ENCODE results near the gene FGF8. TPM values are rescaled to one million over a fixed set of nuclear protein-coding genes. Genes with fewer than 3 reads are reported as not detected.

FGF8 gene
- total RNA-seq, 2 experiments from 2014 or later: not detected

- DNase-seq: no peak
- Mint-ChIP-seq H3K27me3 (peaks cover 57% of the 10 kb centered on the region), H3K4me1 (peaks cover 39% of the 10 kb centered on the region), H3K9me3 (no peaks in the 10 kb centered on the region), H3K27ac (no peak overlapping the region), H3K4me3 (no peak overlapping the region), H3K36me3 (peaks cover 35% of the 10 kb centered on the region)
Observed at GRCh38 chr10:101777619-101778145, 1.8 kb upstream of the FGF8 start.

GRCh38 chr10:101776161-101776817 lies 375 bp upstream of the FGF8 start:
- DNase-seq: no peak

GRCh38 chr10:101774589-101775272 lies 1.2 kb downstream of the FGF8 start:
- Mint-ChIP-seq H3K36me3 (peaks cover 20% of the 10 kb centered on the region), H3K9me3 (no peaks in the 10 kb centered on the region), H3K27ac (no peak overlapping the region), H3K27me3 (peaks cover 74% of the 10 kb centered on the region), H3K4me1 (peaks cover 21% of the 10 kb centered on the region), H3K4me3 (no peak overlapping the region)
- no peak for DNase-seq

More at GRCh38 chr10:101776161-101776817, 375 bp upstream of the FGF8 start:
- H3K4me3 Mint-ChIP-seq: no peak overlapping the region
- H3K9me3 Mint-ChIP-seq: no peaks in the 10 kb centered on the region
- peaks cover 31% of the 10 kb centered on the region for H3K4me1 Mint-ChIP-seq
- peaks cover 71% of the 10 kb centered on the region for H3K27me3 Mint-ChIP-seq
- no peak overlapping the region for H3K27ac Mint-ChIP-seq
- H3K36me3 Mint-ChIP-seq: peaks cover 28% of the 10 kb centered on the region

- H3K27me3 Mint-ChIP-seq: peaks cover 74% of the 10 kb centered on the region
- DNase-seq: no peak
- H3K4me3 Mint-ChIP-seq: no peak overlapping the region
- H3K36me3 Mint-ChIP-seq: peaks cover 16% of the 10 kb centered on the region
- no peaks in the 10 kb centered on the region for H3K9me3 Mint-ChIP-seq
- H3K4me1 Mint-ChIP-seq: peaks cover 19% of the 10 kb centered on the region
- H3K27ac Mint-ChIP-seq: no peak overlapping the region
Observed at GRCh38 chr10:101773923-101774588, 1.9 kb downstream of the FGF8 start.

DNA sequence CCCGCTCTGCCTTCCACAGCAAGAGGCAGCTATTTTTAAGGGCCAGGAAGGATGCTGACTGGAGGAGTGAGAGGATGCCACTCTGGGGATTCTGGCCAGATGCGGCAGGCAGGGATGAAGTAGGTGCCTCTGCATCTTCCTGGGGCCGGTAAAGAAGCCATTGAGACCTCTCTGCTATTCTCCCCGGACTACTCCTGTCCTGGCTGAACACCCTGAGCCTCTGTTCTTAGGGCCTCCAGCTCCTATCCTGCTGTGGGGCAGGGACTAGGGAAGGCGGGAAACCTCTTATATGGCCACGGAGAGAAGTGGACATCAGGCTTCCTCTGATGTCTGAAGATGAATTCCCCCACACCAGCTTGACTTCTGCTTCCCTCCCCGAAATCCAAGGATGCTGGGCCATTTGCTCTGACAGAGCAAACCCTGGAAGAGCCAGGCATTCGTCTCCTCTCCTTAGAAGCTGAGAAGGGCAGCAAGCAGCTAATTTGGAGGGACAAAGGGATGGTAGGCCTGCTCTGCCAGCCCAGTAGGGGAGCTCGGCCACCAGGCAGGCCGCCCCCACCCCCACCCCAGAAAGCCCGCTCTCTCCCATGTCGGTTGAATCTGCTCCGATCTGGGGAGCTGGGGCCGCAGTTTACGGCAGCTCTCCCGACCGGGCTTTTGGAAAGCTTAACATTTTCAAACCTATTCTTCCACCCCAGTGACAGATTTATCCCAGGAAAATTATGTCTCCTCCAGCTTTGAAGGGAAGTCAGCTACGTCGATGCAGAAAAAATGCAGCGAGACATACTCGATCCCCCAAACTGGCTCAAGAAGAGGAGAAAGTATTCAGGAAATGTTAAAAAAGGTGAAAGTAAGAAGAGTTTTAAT lies 2.8 kb downstream of the FGF8 start:
- DNase-seq: no peak
- Mint-ChIP-seq H3K4me3 (no peak overlapping the region), H3K27me3 (peaks cover 69% of the 10 kb centered on the region), H3K27ac (no peak overlapping the region), H3K36me3 (peaks cover 10% of the 10 kb centered on the region), H3K4me1 (peaks cover 15% of the 10 kb centered on the region), H3K9me3 (no peaks in the 10 kb centered on the region)

DNA sequence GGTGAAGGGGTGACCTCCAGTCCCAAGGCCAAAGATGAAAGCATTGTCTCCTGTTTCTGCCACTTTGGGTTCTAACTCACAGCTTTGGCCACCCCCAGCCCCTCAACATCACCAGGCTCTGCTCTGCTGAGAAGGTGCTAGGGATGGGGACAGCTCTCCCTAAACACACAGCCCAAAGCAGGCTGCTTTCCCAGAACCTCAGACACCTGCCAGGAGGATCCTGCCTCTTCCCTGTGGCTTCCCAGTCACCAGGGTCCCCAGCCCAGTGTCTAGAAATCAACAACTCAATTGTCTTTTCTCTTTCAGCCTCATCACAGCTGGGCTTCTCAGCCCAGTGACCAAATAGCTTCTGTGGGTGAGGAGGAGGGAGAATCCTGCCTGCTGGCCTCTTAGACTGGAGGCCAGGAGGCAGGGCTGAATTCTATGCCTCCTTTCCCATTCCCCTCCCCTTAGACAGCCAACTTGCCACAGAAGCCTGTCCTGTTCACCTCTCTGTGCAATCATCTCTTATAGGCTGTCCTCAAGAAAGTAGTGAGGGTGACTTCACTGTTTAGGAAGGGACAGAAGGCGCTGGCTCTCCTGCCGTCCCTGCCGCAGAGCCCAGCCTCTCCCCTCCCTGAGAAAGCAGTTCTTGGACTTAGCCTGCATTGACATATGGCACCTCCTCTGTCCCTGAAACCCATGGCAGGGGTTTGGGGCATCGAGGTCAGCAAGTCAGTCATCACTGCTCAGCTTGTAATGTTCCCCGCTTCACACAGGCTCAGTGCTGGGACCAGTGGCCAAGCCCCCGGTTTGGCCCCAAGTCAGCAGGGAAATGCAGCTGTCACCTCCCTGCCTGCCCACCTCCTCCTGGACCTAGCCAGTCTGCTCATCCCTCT lies 3.7 kb downstream of the FGF8 start:
- H3K27me3 Mint-ChIP-seq: peaks cover 60% of the 10 kb centered on the region
- H3K27ac Mint-ChIP-seq: no peak overlapping the region
- H3K36me3 Mint-ChIP-seq: peaks cover 2% of the 10 kb centered on the region
- no peak overlapping the region for H3K4me3 Mint-ChIP-seq
- no peak for DNase-seq
- peaks cover 14% of the 10 kb centered on the region for H3K4me1 Mint-ChIP-seq
- H3K9me3 Mint-ChIP-seq: no peaks in the 10 kb centered on the region

GRCh38 chr10:101771380-101771779 lies 4.5 kb downstream of the FGF8 start:
- no peak for DNase-seq
- H3K4me3 Mint-ChIP-seq: no peak overlapping the region
- no peaks in the 10 kb centered on the region for H3K9me3 Mint-ChIP-seq
- H3K36me3 Mint-ChIP-seq: no peaks in the 10 kb centered on the region
- peaks cover 14% of the 10 kb centered on the region for H3K4me1 Mint-ChIP-seq
- no peak overlapping the region for H3K27ac Mint-ChIP-seq
- H3K27me3 Mint-ChIP-seq: peaks cover 54% of the 10 kb centered on the region

DNA sequence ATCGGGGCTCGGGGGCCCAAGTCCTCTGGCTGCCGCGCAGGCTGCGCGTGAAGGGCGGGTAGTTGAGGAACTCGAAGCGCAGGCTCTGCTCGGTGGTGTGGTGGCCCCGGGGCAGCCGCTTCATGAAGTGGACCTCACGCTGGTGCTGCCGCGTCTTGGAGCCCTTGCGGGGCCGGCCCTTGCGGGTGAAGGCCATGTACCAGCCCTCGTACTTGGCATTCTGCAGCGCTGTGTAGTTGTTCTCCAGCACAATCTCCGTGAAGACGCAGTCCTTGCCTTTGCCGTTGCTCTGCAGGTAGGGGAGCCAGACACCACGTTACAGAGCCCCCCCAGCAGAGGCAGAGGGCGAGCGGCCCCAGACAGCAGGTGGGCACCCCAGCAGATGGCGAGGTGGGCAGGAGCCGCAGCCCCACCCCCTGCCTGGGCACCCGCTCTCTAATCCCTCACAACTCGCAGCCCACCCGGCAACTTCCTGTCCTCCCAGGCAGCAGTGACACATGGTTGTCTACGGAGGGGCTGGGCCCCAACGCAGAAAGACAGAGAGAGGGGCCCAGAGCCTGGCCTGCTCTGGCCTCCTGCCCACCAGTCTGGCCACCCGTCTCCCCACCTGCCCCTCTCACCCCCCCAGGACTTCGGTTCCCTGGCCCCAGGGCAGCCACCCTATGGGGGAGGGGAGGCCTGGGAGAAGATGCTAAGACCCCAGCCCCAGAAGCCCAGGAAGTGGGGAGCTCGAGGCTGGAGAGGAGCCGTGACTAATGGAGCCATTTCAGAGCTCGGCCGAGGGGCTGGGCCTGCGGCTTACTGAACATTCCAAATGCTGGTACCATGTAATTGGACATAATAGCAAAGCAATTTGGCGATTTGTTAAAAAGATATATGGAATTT lies 5.3 kb downstream of the FGF8 start:
- Mint-ChIP-seq H3K27me3 (peaks cover 56% of the 10 kb centered on the region), H3K9me3 (no peaks in the 10 kb centered on the region), H3K4me3 (no peak overlapping the region), H3K27ac (no peak overlapping the region), H3K4me1 (peaks cover 14% of the 10 kb centered on the region), H3K36me3 (no peaks in the 10 kb centered on the region)
- DNase-seq: no peak

DNA sequence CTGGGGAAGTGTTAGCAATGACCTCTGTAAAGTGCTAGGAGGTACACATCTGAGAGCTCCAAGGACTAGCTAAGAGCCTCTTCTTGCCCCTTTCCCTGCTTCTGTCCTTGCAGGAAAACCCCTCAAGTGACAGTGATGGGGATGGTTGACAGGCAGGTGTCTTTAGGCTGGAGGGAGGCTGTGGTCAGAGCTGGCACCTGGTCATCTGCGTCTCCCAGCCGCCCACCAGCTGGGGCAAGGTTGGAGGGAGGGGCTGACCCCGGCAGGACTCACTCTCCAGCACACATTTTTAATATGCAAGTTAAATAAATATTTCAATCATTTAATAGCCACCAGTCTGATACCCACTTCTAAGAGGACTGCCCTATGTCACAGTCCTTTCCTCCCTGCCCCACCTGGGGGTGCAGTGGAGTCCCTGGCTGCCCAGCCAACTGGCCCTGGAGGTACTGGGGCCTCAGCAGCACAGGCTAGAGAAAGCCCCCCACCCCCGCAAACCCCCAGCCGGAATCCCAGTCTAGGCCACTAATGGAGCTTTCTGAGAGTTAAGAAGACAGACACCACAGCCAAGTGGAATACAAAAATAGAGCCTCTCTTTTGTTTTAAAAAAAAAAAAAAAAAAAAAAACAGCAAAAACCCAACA lies 6.3 kb downstream of the FGF8 start:
- Mint-ChIP-seq H3K27ac (no peak overlapping the region), H3K9me3 (no peaks in the 10 kb centered on the region), H3K27me3 (peaks cover 47% of the 10 kb centered on the region)

DNA sequence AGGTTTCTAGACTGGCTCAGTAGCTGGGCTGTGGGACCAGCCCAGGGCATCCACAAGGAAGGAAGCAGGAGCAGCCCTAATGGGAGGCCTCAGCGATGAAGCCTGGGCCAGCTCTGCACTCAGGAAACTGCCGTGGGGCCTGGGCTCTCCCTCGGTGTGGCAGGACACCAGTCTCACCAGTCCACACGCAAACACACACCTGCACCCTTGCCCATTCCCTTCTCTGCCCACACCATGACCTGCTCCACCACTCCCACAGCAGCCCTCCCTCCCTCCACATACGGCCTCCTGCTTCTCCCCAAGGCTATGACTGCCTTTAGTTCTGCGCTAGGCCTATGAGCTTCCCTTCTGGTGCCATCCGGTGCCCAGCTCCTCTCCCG lies 7.1 kb downstream of the FGF8 start:
- Mint-ChIP-seq H3K9me3 (no peaks in the 10 kb centered on the region), H3K4me3 (no peak overlapping the region), H3K4me1 (peaks cover 5% of the 10 kb centered on the region), H3K36me3 (no peaks in the 10 kb centered on the region), H3K27me3 (peaks cover 38% of the 10 kb centered on the region), H3K27ac (no peak overlapping the region)
- DNase-seq: no peak

More for the DNA sequence above, 6.3 kb downstream of the FGF8 start:
- Mint-ChIP-seq H3K4me1 (peaks cover 10% of the 10 kb centered on the region), H3K4me3 (no peak overlapping the region), H3K36me3 (no peaks in the 10 kb centered on the region)
- no peak for DNase-seq

DNA sequence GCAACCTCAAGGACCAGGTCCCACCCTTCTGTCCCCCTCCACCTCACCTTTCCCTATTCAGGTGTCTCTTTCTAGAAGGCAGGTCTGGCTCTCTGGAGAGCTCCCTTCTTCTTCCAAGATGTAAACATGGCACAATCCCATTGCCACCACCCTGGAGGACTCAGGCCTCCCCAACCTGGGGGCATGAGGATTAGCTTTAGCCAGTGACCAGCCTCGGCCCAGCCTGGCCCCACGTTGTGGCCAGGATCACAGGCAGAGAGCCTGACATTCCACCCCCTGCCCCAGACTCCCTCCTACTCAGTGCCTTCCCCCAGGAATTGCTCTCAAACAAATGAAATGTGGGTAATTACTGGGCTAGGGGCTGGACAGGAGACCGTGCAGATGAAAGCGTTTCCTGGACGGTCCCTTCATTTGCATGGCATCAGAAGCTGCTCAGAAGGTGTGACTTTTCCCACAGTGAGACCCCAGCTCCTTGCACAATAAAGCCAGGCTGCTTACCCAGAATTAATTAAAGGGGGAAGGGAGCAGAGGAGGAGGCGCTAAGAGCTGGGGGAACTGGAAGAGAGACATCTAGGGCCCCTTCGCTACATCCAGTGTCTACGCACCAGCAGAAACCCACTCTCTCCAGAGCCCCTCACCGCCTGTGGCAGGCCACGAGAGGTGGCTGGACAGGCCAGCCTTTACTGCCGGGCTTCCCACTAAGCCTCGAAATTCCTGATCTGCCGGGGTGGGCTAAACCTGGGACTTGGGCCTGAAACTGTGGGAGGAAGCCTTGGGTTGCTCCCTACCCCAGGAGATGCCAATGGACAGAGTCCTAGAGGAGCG lies 7.7 kb downstream of the FGF8 start:
- Mint-ChIP-seq H3K27ac (no peak overlapping the region), H3K27me3 (peaks cover 32% of the 10 kb centered on the region)

GRCh38 chr10:101767600-101767945 lies 8.3 kb downstream of the FGF8 start:
- no peak overlapping the region for H3K4me3 Mint-ChIP-seq
- DNase-seq: no peak
- no peaks in the 10 kb centered on the region for H3K36me3 Mint-ChIP-seq
- H3K27me3 Mint-ChIP-seq: peaks cover 26% of the 10 kb centered on the region
- H3K9me3 Mint-ChIP-seq: no peaks in the 10 kb centered on the region
- no peaks in the 10 kb centered on the region for H3K4me1 Mint-ChIP-seq
- H3K27ac Mint-ChIP-seq: no peak overlapping the region

More for the DNA sequence above, 7.7 kb downstream of the FGF8 start:
- Mint-ChIP-seq H3K9me3 (no peaks in the 10 kb centered on the region), H3K4me1 (no peaks in the 10 kb centered on the region), H3K4me3 (no peak overlapping the region), H3K36me3 (no peaks in the 10 kb centered on the region)
- DNase-seq: no peak
